ENCODE results near the gene MAD2L2.

DNA sequence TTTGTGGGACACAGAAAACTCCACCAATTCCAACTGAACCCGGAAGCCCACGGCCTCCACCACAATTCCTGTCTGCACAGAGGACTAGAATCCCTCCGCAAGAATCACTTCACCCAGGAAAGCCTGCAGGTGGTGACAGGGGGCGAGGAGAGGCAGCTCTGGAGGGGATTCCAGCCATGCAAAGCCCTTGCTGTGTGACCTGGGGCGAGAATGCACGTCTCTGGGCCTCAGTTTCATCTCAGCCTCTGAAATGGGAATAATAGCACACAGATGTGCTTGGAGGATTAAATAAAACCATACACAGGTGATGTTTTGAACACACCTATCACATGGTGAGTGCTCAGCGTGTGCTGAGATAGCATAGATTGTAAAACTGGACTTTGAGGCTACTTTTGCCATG, 40.8 kb downstream of the MAD2L2 start:
- TF ChIP-seq, protein P1, sequence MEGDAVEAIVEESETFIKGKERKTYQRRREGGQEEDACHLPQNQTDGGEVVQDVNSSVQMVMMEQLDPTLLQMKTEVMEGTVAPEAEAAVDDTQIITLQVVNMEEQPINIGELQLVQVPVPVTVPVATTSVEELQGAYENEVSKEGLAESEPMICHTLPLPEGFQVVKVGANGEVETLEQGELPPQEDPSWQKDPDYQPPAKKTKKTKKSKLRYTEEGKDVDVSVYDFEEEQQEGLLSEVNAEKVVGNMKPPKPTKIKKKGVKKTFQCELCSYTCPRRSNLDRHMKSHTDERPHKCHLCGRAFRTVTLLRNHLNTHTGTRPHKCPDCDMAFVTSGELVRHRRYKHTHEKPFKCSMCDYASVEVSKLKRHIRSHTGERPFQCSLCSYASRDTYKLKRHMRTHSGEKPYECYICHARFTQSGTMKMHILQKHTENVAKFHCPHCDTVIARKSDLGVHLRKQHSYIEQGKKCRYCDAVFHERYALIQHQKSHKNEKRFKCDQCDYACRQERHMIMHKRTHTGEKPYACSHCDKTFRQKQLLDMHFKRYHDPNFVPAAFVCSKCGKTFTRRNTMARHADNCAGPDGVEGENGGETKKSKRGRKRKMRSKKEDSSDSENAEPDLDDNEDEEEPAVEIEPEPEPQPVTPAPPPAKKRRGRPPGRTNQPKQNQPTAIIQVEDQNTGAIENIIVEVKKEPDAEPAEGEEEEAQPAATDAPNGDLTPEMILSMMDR (IDR thresholded peaks at IDR 0.05; ENCODE audit: low read depth, low read length): no peak
- TF ChIP-seq EZH2phosphoT487 (IDR thresholded peaks at IDR 0.05; ENCODE audit: low read depth): no peak

Measured in OCI-LY3 (cell line).